GM19452 (cell line): ENCODE measurements around the gene FSCN2.

Source experiments
- ATAC-seq: cut with Tn5 transposase; IDR thresholded peaks from one replicate; pipeline ENCODE4 v1.9.1; 2021; ENCODE audit not compliant: unreplicated experiment

The FSCN2 gene

DNA sequence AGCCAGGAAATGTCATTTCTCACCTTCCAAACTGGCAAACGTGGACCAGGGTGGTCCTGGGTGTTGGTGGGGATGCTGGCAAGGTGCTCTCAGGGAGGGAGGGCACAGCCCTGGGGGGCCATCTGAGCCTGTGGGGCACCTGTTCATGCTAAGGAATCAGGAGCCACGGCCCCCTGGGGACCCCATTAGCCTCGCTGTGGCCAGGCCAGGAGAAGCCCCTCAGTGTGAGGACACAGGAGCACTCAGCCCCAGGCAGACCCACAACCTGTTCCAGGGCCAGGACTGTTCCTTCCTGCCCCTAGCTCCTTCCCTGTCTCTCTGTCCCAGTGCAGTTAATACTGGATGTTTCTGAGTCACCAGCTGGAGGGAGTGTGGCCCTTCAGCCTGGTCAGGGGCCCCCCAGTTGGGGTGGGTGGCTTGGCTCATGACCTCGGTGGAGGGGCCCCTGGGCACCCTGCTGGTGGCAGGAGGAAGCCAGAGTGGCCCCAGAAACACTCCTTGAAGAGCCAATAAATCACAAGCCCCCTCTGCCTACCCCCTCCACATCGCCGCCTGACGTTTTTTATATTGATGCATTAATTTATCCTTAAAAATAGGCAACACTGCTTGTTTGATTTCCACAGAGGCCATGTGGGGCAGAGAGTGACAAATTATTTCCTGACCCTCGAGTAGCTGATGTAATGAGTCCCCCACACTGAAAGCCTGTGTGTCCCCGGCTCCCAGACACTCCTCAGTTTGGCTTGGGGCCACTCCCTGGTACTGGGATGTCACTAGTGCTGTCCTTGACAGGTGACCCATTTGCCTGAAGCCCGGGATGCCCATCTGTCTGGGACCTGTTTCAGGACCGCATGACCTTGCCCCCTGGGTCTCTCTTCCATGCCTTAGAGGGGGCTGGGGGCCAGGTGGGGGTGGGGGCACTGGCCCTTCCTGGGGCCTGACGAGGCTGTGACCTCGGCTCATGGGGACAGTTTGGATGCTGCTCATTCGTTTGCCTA lies 37.9 kb upstream of the FSCN2 start:
- no peak for ATAC-seq

DNA sequence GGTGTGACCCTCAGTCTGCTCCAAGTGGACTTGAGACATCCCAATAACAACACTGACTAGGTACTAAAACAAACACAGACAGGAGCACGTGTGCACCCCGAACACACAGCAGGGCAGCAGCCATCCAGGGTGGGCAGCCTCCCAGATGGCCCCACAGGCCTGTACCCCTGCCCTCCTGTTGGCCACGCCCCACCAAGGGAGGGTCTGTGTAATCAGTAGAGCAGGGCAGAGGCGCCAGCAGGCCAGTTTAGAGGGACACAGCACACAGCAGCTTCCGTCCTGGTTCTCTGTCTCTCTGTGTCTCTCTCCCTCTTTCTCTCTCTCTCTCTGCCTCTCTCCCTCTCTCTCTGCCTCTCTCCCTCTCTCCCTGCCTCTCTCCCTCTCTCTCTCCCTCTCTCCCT lies 37.0 kb upstream of the FSCN2 start:
- ATAC-seq: no peak

DNA sequence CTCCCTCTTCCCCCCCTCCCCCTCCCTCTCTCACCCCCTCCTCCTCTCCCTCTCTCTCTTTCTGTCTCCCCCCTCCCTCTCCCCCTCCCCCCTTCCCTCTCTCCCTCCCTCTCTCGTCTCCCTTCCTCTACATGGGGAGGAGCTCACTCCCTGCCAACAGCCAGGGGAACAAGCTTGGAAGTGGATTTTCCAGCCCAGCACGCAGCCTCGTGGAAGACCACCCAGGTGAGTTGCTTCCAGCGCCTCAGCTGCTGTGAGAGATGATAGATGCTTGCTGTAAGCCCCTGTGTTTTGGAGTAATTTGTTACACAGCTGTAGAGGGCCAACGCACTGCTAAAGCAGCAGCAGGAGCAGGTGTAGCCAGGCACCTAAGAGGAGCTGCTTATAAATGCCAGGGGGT lies 36.4 kb upstream of the FSCN2 start:
- no peak for ATAC-seq

DNA sequence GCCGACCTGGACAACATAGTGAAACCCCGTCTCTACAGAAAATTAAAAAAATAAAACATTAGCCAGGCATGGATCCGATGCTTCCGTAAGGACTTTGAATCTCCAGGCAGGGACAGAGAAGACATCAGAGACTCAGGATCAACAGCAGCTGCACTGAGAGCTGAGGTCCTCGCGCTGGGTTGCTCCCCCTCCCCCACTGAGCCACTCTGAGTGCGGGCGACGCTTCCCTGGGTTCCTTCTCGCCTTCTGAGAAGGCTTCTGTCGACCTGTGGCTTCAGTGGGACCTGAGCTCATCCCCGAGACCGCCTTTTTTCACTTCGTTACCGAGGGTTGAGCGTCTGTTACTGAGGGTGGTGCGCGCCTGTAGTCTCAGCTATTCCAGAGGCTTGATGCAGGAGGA lies 36.0 kb upstream of the FSCN2 start:
- no peak for ATAC-seq

DNA sequence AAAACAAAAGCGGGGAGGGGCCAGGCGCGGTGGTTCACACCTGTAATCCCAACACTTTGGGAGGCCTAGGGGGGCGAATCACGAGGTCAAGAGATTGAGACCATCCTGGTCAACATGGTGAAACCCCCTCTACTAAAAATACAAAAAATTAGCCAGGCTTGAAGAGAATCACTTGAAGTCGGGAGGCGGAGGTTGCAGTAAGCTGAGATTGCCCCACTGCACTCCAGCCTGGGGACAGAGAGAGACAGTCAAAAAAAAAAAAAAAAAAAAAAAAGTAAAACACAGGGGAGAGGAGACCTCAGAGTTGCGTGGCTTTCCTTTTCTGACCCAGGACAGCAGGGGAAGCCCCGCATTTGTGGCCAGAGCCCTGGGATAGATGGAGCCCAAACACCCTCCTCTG lies 35.5 kb upstream of the FSCN2 start:
- ATAC-seq: no peak

DNA sequence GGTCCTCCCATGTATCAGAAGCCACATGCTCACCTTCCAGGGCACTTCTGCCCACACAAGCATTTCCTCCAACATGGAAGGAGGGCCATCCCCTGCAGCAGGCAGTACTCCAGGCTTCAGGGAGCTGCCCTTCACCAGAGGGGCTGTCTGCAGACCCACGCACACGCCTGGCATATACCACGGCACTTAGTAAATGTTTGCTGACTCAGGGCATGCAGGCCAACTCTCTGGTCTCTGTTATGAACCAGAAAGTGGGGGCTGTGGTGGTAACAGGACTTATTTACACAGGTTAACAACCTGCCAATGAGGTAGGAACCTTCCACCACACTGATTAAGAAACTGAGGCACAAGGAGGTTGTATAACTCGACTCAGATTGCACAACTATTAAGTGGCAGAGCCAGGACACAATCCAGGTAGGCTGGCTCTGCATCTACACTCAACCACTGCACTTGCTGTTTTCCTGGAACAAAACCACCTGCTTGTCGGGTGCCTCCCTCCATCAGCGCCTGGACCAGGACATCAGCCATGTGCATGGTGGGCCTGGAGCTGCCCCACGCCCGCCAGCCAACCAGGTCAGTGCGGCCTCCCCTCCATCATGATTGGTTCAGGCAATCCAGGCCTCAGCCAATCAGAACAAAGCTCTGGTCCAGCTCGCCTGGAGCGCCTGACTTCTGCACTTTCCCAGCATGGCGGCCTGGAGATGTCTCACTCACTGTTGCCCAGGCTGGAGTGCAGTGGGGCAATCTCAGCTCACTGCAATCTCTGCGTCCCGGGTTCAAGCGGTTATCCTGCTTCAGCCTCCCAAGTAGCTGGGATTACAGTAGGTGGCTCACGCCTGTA lies 34.8 kb upstream of the FSCN2 start:
- ATAC-seq: no peak

DNA sequence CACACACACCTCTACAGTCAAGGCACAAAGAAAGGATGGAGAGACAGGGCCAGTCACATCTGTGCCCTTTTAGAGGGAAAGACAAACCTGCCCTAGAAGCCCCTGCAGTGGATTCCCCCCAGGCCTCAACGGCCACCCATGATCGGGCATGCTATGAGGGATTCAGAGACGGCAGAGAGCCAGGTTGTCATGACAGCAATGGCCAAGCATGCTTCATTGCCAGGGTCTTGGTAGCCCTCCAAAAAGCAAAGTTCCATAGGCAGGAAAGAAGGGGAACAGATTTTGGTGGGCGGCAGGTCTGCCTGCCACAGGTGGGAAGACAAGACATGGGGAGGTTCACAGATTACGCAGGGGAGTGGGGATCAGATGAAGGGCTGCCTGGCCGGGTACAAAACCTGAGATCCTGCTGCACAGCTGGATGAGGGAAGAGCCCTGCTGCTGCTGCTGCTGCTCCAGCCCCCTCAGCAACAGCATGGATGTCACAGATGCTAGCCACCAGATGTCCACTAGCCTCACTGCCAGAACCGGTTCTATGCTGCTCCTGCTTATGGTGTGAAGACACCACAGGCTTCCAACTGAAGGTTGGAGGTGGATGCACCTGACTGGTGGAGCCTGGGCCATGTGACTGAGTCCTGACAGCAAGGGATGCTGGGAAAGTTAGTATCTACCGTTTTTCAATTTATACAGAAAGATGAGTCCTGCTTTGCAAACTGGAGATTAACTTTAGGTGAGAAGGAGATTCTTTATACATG lies 33.4 kb upstream of the FSCN2 start:
- no peak for ATAC-seq

DNA sequence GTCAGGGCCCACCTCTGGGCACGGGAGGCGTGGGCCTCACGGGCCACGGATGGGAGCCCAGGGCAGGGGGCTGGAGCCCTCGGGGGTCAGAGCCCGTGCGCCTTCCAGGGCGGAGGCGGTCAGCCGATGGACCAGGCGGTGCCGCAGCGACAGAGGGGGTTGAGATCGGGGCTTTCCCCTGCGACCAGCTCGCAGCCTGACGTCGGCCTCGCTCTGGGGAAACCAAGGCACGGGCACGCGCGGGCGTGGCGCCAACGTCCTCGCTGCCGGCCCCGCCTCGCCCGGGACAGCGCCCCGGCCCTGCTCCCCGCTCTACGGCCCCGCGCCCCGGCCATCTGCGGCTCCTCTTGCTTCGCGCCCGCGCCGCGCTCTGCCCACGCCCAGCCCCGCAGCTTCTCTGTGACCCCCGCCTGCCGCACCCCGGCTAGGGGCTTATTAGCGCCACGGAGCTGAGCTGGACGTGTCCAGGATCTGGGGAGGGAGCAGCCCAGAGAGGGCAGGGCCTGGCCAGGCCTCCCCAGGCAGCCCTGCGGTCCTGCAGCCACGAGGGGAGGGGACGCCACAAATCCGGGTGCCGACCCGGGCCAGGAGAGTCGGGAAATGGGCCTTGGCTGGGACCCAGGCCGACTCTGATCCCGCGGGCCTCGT lies 29.1 kb upstream of the FSCN2 start:
- ATAC-seq: no peak

DNA sequence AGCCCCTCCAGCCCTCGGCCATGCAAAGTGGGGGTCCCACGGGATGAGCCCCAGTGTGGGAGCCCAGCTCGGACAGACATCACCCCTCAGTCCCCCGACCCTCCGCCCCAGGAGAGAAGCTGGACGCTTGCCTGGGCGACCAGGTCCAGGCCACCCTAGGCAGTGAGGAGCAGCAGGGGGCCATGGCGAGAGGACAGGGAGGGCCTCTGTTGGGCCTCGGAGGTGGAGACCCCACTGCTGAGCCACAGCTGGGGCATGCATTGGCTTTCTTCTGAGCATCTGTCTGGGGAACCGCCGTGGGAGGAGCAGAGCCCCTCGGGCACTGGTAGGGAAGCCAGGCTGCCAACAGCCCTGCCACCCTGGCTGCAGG lies 28.6 kb upstream of the FSCN2 start:
- no peak for ATAC-seq

DNA sequence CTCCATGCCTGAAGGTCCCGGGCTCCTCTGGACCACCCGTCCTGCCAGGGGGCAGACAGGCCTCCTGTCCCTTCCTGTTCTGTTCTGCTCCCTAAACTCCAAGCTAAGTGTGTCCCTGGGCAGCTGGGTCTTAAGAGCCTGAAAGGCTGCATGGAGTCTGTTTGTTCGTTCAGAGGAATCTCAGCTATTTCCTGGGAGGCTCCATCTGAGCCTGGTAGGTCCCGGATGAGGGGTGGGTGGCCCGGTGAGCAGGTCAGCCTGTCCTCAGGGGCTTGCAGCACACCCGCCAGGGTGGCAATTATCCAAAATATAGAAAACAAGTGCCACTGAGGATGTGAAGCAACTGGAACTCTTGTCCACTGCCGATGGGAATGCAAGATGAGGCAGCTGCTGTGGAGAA lies 28.1 kb upstream of the FSCN2 start:
- ATAC-seq: no peak

DNA sequence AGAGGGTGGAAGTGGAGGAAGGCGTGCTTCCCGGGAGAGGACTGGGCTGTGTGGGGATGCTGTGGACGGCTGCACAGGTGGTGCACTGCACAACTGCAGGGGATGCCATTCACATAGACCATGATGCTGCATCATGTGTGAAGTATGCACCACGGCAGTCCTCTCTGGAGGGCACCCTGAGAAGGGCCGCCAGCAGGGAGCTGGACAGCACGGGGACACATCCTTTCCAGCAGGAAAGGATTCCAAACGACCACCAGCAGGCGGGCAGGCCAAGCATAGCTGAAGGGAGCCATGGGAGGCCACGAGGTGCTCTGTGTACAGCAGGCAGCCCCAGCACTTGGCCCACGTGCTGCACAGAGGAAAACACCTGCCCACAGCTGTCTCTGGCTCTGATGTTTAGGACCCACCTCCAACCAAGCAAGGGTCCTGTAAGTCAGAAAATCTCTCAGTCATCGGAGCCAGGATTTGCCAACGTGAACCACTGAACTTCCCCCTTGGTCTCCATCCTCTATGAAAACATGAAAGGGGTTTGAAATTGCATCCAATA lies 25.6 kb upstream of the FSCN2 start:
- no peak for ATAC-seq

DNA sequence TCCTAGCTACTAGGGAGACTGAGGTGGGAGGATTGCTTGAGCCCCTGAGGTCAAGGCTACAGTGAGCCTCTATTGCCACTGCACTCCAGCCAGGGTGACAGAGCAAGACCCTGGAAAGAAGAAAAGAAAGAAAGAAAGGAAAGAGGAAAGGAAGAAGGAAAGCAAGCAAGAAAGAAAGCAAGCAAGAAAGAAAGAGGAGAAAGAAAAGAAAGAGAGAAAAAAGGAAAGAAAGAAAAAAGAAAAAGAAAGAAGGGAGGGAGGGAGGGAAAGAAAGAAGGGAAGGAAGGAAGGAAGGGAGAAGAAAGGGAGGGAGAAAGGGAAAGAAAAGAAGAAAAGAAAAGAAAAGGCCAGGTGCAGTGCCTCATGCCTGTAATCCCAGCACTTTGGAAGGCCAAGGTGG lies 24.6 kb upstream of the FSCN2 start:
- no peak for ATAC-seq

DNA sequence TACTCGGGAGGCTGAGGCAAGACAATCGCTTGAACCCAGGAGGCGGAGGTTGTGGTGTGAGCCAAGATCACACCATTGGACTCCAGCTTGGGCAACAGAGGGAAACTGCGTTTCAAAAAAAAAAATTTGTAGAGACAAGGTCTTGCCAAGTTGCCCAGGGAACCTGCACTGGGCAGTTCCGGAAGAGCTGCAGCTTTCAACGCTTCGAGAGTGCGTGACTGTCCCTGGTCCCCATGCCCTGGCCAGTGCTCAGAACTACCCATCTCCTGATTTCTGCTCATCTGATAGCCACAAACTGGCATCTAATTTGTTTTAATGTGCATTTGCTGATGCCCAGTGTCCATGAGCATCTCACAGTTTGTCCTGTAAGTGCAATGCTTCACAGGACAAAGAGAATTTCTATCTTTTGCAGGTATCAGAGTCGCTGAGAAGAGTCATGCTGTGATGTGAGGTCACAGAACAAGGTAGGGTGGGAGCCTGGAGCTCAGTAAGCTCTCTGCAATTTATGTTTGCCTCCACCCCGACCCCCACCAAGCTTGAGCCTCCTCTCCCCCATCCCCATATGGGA lies 19.5 kb upstream of the FSCN2 start:
- no peak for ATAC-seq

DNA sequence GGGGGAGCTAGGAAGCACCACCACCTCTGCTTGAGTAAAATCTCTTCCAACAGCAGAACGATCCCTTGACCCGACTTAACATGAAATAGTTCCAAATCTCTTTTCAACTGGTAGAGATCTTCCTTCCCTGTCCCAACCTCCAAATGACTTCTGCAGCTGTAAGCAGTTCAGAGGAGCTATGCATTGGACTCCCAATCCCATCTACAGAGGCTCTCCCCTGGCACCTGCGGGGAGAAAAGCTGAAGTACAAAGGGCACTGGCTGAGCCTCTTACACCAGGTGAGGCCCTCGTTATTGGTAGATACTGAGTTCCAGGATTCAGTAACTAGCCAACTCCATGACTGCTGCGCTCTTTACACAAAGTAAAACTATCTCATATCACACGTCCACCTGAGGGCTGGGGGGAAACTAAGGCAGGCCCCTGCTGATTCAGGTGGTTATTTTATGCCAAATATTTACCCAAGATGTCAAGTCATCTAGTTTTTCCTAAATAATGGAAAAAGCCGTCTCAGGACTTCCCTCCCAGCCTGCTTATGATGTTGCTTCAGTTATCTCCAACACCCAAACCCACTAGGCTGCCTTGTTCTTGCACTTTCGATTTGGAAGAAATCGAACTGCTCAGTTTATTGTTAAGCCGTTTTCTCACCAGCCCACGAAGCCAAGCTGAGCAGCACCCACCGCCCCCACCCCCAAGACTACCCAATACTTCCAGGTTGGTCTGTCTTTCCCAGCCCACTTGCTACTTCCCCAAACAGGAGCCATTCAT lies 18.8 kb upstream of the FSCN2 start:
- ATAC-seq: no peak

DNA sequence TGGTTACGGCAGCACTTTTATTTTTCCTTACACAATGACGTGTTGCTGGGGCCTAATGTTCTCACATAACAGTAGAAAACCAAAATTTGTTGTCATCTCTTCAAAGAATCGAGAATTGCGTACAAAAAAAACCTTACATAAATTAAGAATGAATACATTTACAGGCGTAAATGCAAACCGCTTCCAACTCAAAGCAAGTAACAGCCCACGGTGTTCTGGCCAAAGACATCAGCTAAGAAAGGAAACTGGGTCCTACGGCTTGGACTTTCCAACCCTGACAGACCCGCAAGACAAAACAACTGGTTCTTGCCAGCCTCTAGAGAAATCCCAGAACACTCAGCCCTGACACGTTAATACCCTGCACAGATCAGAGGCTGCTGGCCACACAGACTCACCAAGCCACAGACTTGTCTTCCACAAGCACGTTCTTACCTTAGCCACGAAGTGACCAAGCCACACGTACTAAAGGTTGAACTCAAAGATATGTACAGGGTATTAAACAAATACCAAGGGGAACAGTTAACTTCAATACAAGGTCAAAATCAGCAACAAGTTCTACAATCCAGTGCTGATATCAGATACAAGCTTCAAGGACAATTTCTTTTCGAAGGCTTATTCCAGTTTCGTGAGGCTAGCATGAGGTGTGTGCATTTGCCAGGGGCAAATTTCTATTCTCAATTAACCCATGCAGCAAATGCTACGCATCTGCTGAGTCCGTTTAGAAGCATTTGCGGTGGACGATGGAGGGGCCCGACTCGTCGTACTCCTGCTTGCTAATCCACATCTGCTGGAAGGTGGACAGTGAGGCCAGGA lies 18.0 kb upstream of the FSCN2 start:
- ATAC-seq: no peak

DNA sequence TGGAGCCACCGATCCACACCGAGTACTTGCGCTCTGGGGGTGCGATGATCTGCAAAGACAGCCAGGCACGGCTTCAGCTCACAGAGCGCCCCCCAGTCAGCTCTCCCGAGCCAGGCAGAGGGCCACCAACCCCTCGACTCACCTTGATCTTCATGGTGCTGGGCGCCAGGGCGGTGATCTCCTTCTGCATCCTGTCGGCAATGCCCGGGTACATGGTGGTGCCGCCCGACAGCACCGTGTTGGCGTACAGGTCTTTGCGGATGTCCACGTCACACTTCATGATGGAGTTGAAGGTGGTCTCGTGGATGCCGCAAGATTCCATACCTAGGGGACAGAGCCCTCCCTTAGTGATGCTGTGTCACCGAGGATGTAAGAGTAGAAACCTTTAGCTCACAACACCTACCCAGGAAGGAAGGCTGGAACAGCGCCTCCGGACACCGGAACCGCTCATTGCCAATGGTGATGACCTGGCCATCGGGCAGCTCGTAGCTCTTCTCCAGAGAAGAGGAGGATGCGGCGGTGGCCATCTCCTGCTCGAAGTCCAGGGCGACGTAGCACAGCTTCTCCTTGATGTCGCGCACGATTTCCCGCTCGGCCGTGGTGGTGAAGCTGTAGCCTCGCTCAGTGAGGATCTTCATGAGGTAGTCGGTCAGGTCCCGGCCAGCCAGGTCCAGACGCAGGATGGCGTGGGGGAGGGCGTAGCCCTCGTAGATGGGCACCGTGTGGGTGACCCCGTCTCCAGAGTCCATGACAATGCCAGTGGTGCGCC lies 17.2 kb upstream of the FSCN2 start:
- no peak for ATAC-seq

DNA sequence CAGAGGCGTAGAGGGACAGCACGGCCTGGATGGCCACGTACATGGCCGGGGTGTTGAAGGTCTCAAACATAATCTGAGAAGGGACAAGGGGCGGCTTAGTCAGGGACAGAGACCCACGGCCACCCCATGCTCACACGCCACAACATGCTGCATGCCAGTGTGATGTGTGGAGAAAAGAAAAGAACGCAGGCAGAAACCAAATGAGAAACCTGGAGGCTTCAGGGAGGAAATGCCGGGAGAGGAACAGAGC lies 16.7 kb upstream of the FSCN2 start:
- no peak for ATAC-seq
